GM12864 (cell line): ENCODE results near the gene SIGLEC11.
A peak's percentile ranks its signal among the peaks of the same experiment; 100 is the strongest.
"Not testable (repeated sequence)": the region's sequence is repeated elsewhere in the genome, so short reads cannot be mapped to it uniquely, and the experiment has no call there.

Source experiments
- DNase-seq: peaks from one replicate; pipeline ENCODE4 v3.0.0-alpha.2; 2011; ENCODE audit warnings: low read depth
- H3K4me3 ChIP-seq: 2 replicates; pipeline ENCODE4 v1.5.1; 2011; ENCODE audit warnings: mild to moderate bottlenecking, low read depth, low read length, control low read depth
- TF ChIP-seq, protein P1 (sequence below): IDR thresholded peaks from 2 replicates; pipeline ENCODE4 v1.5.1; 2011; ENCODE audit warnings: low read depth, mild to moderate bottlenecking, moderate library complexity, low read length, control low read depth, inconsistent platforms; ENCODE audit errors: missing control alignments

Gene SIGLEC11

DNA sequence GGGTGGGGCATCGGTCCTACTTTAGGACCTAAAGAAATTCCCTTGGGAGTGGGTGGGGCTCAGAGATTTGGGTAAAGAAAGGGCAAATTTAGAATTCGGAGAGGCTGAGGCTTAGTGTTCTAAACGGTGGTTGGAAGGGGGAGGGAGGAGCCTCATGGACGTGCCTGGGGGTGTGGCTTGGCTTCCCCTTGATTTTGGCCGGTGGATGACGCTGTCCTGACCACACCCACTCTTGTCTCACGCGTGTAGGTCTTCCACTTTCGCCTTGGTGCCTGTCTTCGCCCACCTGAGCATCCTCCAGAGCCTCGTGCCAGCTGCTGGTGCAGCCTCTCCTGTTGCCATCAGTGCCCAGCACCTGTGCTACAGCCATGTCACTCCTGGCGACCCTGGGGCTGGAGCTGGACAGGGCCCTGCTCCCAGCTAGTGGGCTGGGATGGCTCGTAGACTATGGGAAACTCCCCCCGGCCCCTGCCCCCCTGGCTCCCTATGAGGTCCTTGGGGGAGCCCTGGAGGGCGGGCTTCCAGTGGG lies 30.4 kb downstream of the SIGLEC11 start:
- H3K4me3 ChIP-seq, result peak overlapping the region; percentile 63
- DNase-seq, result no peak
- TF ChIP-seq, protein P1, sequence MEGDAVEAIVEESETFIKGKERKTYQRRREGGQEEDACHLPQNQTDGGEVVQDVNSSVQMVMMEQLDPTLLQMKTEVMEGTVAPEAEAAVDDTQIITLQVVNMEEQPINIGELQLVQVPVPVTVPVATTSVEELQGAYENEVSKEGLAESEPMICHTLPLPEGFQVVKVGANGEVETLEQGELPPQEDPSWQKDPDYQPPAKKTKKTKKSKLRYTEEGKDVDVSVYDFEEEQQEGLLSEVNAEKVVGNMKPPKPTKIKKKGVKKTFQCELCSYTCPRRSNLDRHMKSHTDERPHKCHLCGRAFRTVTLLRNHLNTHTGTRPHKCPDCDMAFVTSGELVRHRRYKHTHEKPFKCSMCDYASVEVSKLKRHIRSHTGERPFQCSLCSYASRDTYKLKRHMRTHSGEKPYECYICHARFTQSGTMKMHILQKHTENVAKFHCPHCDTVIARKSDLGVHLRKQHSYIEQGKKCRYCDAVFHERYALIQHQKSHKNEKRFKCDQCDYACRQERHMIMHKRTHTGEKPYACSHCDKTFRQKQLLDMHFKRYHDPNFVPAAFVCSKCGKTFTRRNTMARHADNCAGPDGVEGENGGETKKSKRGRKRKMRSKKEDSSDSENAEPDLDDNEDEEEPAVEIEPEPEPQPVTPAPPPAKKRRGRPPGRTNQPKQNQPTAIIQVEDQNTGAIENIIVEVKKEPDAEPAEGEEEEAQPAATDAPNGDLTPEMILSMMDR, result no peak

DNA sequence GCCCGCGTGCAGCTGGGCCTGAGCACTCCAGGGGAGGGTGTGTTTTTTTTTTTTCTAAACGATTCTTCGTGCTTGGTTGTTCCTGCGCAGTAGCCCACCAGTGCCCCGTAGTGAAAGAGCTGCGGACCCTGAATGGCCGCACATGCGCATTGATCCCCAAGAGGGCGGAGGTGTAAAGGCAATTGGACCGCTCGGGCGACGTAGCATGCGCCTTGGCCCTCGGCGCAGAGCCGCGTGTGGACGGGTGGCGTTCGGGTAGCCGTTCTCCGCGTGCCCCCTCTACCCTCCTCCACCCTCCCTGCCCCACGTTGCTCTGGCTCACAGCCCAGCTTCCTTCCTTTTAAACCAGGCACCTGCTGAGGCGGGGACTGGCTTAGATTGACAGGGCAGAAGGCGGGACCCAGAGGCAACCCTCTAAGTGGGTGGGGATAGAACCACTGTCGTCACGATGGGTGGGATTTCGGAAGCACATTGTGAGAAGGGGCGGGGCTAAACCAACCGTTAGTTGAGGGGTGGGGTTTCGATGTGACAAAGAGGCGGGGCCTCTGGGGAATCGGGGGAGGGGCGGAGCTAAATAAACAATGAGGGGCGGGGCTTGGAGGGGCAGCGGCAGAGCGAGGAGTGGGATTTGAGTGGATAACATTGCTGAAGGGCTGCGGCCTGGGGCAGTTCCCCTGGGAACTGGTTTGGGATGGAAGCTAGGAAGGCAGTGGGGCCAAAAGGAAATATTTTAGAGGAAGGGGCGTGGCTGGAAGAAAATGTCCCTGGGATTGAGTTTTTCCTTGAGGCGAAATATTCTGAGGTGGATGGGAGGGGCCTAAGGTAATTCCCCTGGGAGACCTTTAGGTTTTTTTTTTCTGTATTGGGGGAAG lies 31.1 kb downstream of the SIGLEC11 start:
- TF ChIP-seq, protein P1, result no peak
- DNase-seq, result peak; percentile 93
- peak overlapping the region; percentile 63 for H3K4me3 ChIP-seq

DNA sequence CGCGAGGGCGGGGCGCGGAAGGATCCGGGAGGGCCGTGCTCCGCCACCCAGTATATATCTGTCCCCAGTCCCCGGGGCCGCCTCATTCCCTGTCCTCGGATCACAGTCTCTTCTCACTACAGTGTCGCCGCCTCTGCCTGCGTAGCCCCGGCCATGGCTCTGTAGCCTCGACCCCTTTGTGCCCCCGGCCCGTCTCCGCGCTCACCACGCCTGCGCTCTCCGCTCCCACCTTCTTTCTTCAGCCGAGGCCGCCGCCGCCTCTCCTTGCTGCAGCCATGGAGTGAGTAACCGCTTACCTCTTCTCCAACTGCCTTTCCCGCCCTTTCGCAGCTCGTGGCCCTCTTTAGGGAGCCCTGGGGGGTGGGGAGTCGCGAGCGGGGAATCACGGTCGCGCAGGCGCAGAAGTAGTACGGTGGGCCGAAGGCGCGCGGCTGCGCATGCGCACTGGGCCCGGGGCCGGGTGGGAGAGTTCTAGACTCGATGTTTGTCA lies 31.8 kb downstream of the SIGLEC11 start, which contains the start of the genes ATF5 and NUP62:
Gene ATF5, plus strand, starts transcription at position 85 of the 490 bp plus-strand sequence. CDS start 1,646 bp downstream, outside the sequence.
Gene NUP62, minus strand, starts transcription at position 384 of the 490 bp plus-strand sequence. CDS start 19,697 bp downstream, outside the sequence.
- TF ChIP-seq, protein P1, result no peak
- H3K4me3 ChIP-seq, result peak within 1 kb of the TSS; percentile 63
- DNase-seq, result no peak

DNA sequence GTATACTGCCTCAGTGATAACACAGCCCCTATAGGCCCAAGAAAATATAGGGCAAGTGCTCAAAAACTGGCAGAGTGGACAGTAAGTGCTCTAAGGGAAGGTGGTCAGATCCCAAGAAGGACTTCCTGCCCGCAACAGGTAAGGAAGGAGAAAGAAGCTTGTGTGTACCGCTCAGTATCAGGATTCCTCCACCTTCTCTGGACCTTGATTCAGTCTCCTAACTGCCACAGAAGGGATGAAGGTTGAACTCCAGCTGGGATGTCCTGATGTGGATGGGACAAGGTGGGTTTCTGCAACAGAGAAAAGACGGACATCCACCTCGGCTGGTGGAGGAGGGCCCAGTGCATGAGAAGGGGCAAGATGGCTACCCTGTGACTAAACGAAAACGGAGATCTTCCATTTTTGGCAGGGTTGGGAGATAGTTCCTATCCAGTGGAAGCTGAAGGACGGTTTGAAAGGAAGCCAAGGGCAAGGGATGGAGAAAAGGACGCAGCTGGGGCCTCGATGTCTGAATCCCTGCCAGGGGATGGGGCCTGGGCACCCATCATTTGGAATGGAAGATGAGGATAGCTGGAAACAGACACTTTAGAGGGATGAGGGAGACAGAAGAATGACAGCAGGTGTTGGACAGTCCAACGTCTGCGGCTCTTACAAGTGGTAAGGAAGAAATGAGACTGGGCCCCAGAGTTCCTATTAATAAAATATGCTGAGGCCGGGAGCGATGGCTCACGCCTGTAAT lies 33.3 kb downstream of the SIGLEC11 start:
- peak overlapping the region; percentile 63 for H3K4me3 ChIP-seq

DNA sequence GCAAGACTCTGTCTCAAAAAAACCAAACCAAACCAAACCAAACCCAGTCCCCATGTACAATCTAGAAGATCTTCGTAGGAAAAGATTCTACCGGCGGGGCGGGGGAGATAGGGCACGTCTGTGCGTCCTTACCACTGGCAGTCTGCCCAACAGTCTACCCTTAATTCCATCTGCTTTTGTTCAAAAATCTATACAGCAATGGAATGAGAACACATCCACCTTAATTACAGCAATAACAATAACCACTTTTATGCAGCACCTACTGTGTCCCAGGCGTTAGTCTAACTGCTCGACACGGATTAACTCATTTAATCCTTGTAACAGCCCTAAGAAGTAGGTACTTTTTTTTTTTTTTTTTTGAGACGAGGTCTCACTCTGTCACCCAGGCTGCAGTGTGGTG lies 34.5 kb downstream of the SIGLEC11 start:
- DNase-seq, result no peak
- H3K4me3 ChIP-seq, result peak overlapping the region; percentile 63
- TF ChIP-seq, protein P1, result no peak

More for the DNA sequence above, 33.3 kb downstream of the SIGLEC11 start:
- DNase-seq, result no peak
- TF ChIP-seq, protein P1, result no peak

DNA sequence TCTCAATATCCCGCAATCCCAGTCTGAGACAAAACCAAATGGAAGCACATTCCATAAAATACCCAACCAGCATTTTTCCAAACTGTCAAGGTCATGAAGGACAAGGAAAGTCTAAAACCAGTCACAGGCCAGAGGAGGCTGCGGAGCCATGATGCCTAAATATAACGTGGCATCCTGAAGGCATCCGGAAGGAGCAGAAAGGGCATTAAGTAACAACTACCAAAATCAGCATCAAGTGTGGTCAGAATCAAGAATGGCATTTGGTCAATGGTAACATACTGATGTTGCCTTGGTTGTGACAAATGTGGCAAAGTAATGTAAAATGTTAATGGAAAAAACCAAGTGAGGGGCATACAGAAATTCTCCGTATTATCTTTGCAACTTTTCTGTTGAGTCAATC lies 35.5 kb downstream of the SIGLEC11 start:
- no peak for DNase-seq
- peak overlapping the region; percentile 29; the same call in 1 of the 2 replicates for H3K4me3 ChIP-seq
- TF ChIP-seq, protein P1, result no peak

DNA sequence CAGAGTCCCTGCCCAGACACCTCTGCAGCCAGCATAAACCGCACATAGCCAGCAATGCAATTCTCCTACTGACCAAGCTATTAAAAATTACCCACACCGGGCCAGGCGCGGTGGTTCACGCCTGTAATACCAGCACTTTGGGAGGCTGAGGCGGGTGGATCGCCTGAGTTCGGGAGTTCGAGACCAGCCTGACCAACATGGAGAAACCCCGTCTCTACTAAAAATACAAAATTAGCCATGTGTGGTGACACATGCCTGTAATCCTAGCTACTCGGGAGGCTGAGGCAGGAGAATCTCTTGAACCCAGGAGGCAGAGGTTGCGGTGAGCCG lies 36.1 kb downstream of the SIGLEC11 start:
- H3K4me3 ChIP-seq, result peak overlapping the region; percentile 36
- DNase-seq, result not testable (repeated sequence)
